Right kidney (tissue), 1 donor: ENCODE data around the gene TAF1L.
A peak's percentile ranks its signal among the peaks of the same experiment; 100 is the strongest.

Source experiments
- DNase-seq: peaks from one replicate; pipeline ENCODE4 v3.0.0-alpha.2; 2016

The TAF1L gene

GRCh38 chr9:32589083-32589723 is 46.3 kb downstream of the TAF1L start:
- no peak for DNase-seq

- no peak for DNase-seq
Measured at GRCh38 chr9:32587901-32588300, 47.6 kb downstream of the TAF1L start.

- no peak for DNase-seq
Measured at GRCh38 chr9:32584784-32585183, 50.7 kb downstream of the TAF1L start.

GRCh38 chr9:32581512-32582143 is 53.8 kb downstream of the TAF1L start:
- peak; percentile 11 for DNase-seq

GRCh38 chr9:32580631-32581300 is 54.7 kb downstream of the TAF1L start:
- no peak for DNase-seq

GRCh38 chr9:32579706-32580331 is 55.6 kb downstream of the TAF1L start:
- peak; percentile 32 for DNase-seq
